ENCODE data around the gene GUCA2A.

The GUCA2A gene

DNA sequence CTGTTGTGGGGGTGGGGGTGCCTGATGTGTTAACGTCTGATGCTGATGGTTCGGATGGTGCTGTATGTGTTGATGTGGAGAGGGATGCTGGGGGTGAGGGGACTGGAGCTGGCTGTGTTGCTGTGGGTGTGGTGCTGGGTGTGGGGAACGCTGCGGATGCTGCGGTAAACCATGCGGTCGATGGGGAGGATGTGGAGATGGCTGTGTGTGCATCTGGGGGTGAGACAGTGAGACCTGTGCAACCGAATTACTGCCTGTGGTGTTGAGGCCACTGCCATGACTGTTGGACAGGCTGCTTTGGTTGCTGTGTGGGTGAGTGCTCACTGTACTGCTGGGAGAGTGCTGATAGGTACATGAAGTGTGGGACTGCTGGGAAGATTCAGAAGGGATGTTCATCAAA lies 26.8 kb upstream of the GUCA2A start:
- Histone ChIP-seq H3K4me1 (ENCODE audit: control insufficient read depth, insufficient read depth, low read length) (no peaks in the 10 kb centered on the region), H3K4me3 (ENCODE audit: low read depth, low read length) (no peak overlapping the region), H3K27ac (ENCODE audit: low read depth, low read length) (no peak overlapping the region), H3K36me3 (ENCODE audit: control insufficient read depth, insufficient read depth, low read length) (peaks cover 61% of the 10 kb centered on the region), H3K27me3 (ENCODE audit: control insufficient read depth, insufficient read depth, low read length) (no peaks in the 10 kb centered on the region), H3K9me3 (ENCODE audit: control insufficient read depth, insufficient read depth, low read depth, low read length) (no peaks in the 10 kb centered on the region), H3K9ac (ENCODE audit: low read length) (no peak overlapping the region)

DNA sequence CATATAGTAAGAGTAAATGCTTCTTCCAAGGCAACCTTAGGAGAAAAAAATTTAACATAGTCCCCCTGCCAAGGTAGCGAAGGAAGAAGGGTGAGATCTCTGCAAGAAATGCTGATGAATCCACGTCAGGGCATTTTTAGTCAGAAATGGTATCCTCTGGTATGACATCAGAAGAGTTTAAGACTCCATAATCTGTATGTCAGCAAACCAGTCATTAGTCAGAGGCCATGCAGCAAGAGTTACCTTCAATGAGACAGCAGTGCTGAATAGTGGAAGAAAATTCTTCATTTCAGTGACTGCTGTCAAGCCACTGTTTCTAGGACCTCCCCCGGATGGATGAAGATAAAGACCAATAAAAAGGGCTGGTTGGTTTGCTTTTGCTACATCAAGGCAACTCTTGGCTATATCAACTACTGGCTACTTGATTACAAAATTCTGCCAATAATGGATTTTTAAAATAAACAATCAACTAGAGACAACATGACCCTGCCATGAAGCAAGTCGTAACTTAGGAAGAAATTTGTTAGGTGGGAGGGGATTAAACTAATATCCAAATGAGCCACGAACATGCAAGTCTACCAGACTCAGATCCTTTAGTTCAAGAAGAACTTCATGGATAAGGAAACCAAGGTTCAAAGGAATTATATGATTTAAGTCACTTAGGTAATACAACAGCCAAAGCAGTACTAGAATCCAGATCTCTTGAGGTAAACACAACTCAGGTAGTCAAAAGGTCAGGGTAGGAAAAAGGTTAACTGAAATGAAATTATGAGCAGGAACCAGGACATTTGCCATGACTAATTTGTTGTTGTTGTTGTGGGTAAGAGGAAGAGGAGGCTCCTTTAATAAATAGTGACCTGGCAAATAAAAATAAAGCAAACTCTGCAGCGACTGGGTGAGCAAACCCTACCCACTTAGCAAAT lies 25.6 kb upstream of the GUCA2A start:
- Histone ChIP-seq H3K27ac (ENCODE audit: low read depth, low read length) (no peak overlapping the region), H3K4me3 (ENCODE audit: low read depth, low read length) (no peak overlapping the region), H3K9ac (ENCODE audit: low read length) (no peak overlapping the region), H3K36me3 (ENCODE audit: control insufficient read depth, insufficient read depth, low read length) (peaks cover 52% of the 10 kb centered on the region), H3K9me3 (ENCODE audit: control insufficient read depth, insufficient read depth, low read depth, low read length) (no peaks in the 10 kb centered on the region), H3K27me3 (ENCODE audit: control insufficient read depth, insufficient read depth, low read length) (no peaks in the 10 kb centered on the region), H3K4me1 (ENCODE audit: control insufficient read depth, insufficient read depth, low read length) (no peaks in the 10 kb centered on the region)

DNA sequence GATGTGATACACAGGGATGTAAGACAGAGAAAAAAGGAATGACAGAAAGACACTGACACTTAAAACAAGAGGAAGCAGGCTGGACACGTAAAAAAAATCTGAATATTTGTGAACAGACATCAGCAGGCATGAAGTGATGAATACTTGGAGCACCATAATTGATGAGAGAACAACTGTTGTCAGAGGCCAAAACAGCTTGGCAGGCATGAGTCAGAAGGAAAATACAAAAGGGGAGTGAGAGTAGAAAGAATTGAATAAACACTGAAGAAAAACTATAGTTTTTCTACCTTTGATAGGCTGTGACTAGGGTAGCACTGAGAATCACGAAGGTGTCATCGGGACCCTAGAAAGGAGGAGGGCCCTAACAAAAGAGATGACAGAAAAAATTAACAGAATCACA lies 21.6 kb upstream of the GUCA2A start:
- H3K36me3 ChIP-seq (ENCODE audit: control insufficient read depth, insufficient read depth, low read length): peaks cover 38% of the 10 kb centered on the region
- no peaks in the 10 kb centered on the region for H3K27me3 ChIP-seq (ENCODE audit: control insufficient read depth, insufficient read depth, low read length)
- H3K4me1 ChIP-seq (ENCODE audit: control insufficient read depth, insufficient read depth, low read length): no peaks in the 10 kb centered on the region
- no peak overlapping the region for H3K9ac ChIP-seq (ENCODE audit: low read length)
- no peak overlapping the region for H3K4me3 ChIP-seq (ENCODE audit: low read depth, low read length)
- no peak overlapping the region for H3K27ac ChIP-seq (ENCODE audit: low read depth, low read length)
- no peaks in the 10 kb centered on the region for H3K9me3 ChIP-seq (ENCODE audit: control insufficient read depth, insufficient read depth, low read depth, low read length)

DNA sequence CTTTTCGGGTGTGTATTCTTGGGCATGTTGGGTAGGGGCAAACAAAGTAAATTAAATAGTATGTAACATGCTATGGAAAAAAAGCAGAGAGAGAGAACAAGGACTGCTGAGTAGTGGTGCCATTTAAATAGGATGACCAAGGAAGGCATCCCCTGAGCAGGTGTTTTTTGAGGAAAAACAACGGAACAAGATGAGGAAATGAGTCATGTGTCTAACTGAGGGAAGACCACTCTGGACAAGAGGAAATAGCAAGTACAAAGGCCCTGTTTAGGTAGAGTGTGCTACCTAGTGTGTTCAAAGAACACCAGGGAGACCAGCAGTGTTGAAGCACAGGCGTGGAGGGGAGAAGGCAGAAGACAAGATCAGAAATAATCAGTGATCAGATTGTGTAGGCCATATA lies 20.1 kb upstream of the GUCA2A start:
- Histone ChIP-seq H3K9me3 (ENCODE audit: control insufficient read depth, insufficient read depth, low read depth, low read length) (no peaks in the 10 kb centered on the region), H3K27ac (ENCODE audit: low read depth, low read length) (no peak overlapping the region), H3K27me3 (ENCODE audit: control insufficient read depth, insufficient read depth, low read length) (no peaks in the 10 kb centered on the region), H3K4me1 (ENCODE audit: control insufficient read depth, insufficient read depth, low read length) (no peaks in the 10 kb centered on the region), H3K4me3 (ENCODE audit: low read depth, low read length) (no peak overlapping the region), H3K36me3 (ENCODE audit: control insufficient read depth, insufficient read depth, low read length) (peaks cover 38% of the 10 kb centered on the region), H3K9ac (ENCODE audit: low read length) (no peak overlapping the region)

DNA sequence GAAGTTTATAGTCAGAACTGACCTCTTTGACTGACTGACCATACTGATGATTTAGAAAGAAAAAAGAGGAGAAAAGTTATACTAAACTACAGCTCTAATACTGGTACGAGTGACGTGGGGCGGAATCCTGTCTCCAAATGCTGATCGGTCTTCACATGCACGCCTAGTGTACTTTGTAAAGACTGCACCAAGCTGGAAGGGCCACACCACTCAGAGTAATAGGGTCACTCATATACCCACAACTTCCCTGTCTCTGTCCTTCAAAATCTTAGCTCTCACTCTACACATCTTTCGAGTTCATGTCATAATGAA lies 19.4 kb upstream of the GUCA2A start:
- Histone ChIP-seq H3K27me3 (ENCODE audit: control insufficient read depth, insufficient read depth, low read length) (no peaks in the 10 kb centered on the region), H3K4me1 (ENCODE audit: control insufficient read depth, insufficient read depth, low read length) (no peaks in the 10 kb centered on the region), H3K36me3 (ENCODE audit: control insufficient read depth, insufficient read depth, low read length) (peaks cover 37% of the 10 kb centered on the region), H3K9me3 (ENCODE audit: control insufficient read depth, insufficient read depth, low read depth, low read length) (no peaks in the 10 kb centered on the region), H3K27ac (ENCODE audit: low read depth, low read length) (no peak overlapping the region), H3K9ac (ENCODE audit: low read length) (no peak overlapping the region), H3K4me3 (ENCODE audit: low read depth, low read length) (no peak overlapping the region)

DNA sequence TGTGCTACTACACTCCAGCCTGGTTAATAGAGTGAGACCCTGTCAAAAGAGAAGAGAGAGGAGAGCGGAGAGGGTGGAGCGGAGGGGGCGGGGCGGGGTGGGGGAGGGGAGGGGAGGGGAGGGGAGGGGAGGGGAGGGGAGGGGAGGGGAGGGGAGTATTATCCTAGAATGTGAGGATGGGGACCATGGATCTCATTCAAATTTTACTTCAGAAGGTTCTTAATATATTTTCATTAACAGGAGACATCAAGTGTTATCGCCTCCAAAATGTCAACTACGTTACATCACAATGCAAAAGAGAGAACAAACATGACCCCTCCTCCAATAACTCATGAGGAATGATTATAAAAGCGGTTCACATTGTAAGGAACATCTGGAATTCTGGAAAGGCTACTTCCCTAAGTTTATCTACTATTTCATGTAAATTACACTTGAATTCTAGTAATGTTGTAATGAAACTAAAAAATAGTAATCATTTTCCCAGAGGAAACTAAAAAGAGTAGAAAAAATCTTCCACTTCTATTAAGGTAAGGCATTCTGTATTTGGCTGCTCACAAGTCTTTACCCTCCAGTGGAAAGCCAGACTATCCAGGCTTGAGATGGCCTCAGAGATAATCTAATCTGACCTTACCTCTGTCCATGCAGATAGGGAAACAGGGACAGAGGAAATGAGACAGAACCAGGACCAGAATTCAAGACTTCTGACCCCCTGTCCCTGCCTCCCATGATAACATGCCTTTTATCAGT lies 18.8 kb upstream of the GUCA2A start:
- Histone ChIP-seq H3K4me1 (ENCODE audit: control insufficient read depth, insufficient read depth, low read length) (no peaks in the 10 kb centered on the region), H3K9ac (ENCODE audit: low read length) (no peak overlapping the region), H3K27ac (ENCODE audit: low read depth, low read length) (no peak overlapping the region), H3K27me3 (ENCODE audit: control insufficient read depth, insufficient read depth, low read length) (no peaks in the 10 kb centered on the region), H3K4me3 (ENCODE audit: low read depth, low read length) (no peak overlapping the region), H3K9me3 (ENCODE audit: control insufficient read depth, insufficient read depth, low read depth, low read length) (no peaks in the 10 kb centered on the region), H3K36me3 (ENCODE audit: control insufficient read depth, insufficient read depth, low read length) (peaks cover 32% of the 10 kb centered on the region)

DNA sequence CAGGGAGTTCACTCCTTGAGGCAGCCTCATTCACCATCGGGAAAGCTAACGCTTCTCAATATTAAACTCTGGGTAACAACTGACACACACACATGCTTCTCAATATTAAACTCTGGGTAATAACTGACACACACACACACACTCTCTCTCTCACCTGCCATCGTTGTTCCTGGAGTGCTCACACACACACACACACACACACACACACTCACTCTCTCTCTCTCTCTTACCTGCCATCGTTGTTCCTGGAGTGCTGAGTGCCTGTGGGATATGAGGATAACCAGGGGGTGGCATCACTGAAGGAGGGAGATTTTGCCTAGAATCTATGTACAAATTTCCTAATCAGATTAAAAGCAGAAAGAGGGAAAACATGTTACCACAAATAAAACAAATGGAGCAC lies 17.1 kb upstream of the GUCA2A start:
- Histone ChIP-seq H3K36me3 (ENCODE audit: control insufficient read depth, insufficient read depth, low read length) (peaks cover 22% of the 10 kb centered on the region), H3K9ac (ENCODE audit: low read length) (no peak overlapping the region), H3K9me3 (ENCODE audit: control insufficient read depth, insufficient read depth, low read depth, low read length) (no peaks in the 10 kb centered on the region), H3K27me3 (ENCODE audit: control insufficient read depth, insufficient read depth, low read length) (no peaks in the 10 kb centered on the region), H3K27ac (ENCODE audit: low read depth, low read length) (no peak overlapping the region), H3K4me3 (ENCODE audit: low read depth, low read length) (no peak overlapping the region), H3K4me1 (ENCODE audit: control insufficient read depth, insufficient read depth, low read length) (no peaks in the 10 kb centered on the region)

DNA sequence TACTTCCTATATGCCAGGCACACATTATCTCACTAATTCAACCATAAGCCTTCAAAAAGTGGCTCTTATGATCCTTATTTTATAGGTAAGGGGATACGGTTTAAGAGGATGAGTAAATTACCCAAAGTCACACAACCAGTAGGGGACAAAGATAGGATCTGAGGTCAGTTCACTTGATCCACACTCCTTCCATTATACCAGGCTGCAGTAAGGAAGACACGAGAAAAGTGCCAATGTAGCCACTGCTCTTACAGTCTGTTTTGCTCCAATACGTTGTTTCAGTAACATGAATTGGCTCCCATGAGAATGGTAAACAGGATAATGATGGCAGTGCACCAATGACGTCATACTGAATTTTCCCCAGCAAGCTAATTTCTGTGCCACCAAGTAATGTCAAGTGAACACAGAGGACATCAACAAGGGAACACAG lies 15.4 kb upstream of the GUCA2A start:
- no peak overlapping the region for H3K27ac ChIP-seq (ENCODE audit: low read depth, low read length)
- no peak overlapping the region for H3K4me3 ChIP-seq (ENCODE audit: low read depth, low read length)
- no peaks in the 10 kb centered on the region for H3K9me3 ChIP-seq (ENCODE audit: control insufficient read depth, insufficient read depth, low read depth, low read length)
- H3K4me1 ChIP-seq (ENCODE audit: control insufficient read depth, insufficient read depth, low read length): no peaks in the 10 kb centered on the region
- H3K27me3 ChIP-seq (ENCODE audit: control insufficient read depth, insufficient read depth, low read length): no peaks in the 10 kb centered on the region
- peaks cover 20% of the 10 kb centered on the region for H3K36me3 ChIP-seq (ENCODE audit: control insufficient read depth, insufficient read depth, low read length)
- no peak overlapping the region for H3K9ac ChIP-seq (ENCODE audit: low read length)

DNA sequence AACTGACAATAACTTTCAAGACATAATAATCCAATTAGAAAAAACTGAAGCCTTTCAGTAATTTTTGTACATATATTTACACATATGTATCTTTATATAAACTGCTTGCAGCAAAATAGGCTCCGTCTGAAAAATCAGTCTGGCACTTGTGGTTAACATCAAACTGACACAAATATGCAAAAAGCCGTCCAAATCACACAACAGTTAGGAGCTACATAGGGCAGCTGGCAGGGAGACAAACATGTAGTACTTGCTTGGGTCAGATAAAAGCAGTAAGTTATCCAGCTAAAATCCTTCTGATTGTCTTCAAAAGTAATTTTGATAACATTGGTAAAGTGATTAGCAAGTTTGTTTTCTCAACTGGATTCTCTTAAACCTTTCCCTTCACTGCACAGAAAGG lies 14.7 kb upstream of the GUCA2A start:
- Histone ChIP-seq H3K27ac (ENCODE audit: low read depth, low read length) (no peak overlapping the region), H3K9ac (ENCODE audit: low read length) (no peak overlapping the region), H3K4me3 (ENCODE audit: low read depth, low read length) (no peak overlapping the region)

DNA sequence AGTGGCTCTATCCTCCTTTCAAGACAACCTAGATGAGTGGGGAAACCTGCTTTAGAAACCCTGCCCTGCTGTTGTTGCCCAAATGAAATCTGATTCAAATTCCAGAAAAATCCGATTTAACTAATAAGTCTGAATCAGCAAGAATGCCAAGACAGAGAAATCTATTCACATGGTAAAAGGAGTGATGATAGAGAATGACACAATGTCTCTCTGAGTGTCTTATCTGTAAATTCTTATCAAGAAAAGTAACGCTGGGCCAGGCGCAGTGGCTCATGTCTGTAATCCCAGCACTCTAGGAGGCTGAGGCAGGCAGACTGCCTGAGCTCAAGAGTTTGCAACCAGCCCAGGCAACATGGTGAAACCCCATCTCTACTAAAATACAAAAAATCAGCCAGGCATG lies 13.7 kb upstream of the GUCA2A start:
- H3K36me3 ChIP-seq (ENCODE audit: control insufficient read depth, insufficient read depth, low read length): peaks cover 16% of the 10 kb centered on the region

More for the DNA sequence above, 14.7 kb upstream of the GUCA2A start:
- Histone ChIP-seq H3K36me3 (ENCODE audit: control insufficient read depth, insufficient read depth, low read length) (peaks cover 20% of the 10 kb centered on the region), H3K4me1 (ENCODE audit: control insufficient read depth, insufficient read depth, low read length) (no peaks in the 10 kb centered on the region), H3K27me3 (ENCODE audit: control insufficient read depth, insufficient read depth, low read length) (no peaks in the 10 kb centered on the region), H3K9me3 (ENCODE audit: control insufficient read depth, insufficient read depth, low read depth, low read length) (no peaks in the 10 kb centered on the region)

DNA sequence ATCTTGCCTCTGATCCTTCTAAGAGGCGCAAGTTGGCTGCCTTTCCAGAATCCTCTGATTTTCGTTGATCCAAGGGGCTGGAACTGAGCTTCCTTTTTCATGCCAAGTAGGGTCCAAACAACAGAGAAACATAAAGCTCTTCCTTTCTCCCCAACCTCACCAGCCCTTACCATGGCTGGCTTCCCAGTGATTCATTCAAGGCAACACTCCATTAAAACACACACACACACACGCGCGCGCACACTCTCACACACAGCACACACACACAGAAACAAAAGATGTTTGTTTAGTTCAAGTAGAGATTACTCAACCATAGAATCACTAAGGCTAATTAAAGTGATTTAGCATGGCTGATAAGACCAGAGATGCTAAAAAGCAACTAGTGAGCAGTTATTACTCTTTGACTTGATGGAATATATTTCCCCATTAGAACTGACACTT lies 13.0 kb upstream of the GUCA2A start:
- no peak overlapping the region for H3K27ac ChIP-seq (ENCODE audit: low read depth, low read length)
- no peaks in the 10 kb centered on the region for H3K9me3 ChIP-seq (ENCODE audit: control insufficient read depth, insufficient read depth, low read depth, low read length)
- no peaks in the 10 kb centered on the region; the same call in 1 of the 2 replicates for H3K4me1 ChIP-seq (ENCODE audit: control insufficient read depth, insufficient read depth, low read length)
- H3K9ac ChIP-seq (ENCODE audit: low read length): no peak overlapping the region
- H3K4me3 ChIP-seq (ENCODE audit: low read depth, low read length): no peak overlapping the region
- no peaks in the 10 kb centered on the region for H3K27me3 ChIP-seq (ENCODE audit: control insufficient read depth, insufficient read depth, low read length)
- peaks cover 16% of the 10 kb centered on the region for H3K36me3 ChIP-seq (ENCODE audit: control insufficient read depth, insufficient read depth, low read length)

More for the DNA sequence above, 13.7 kb upstream of the GUCA2A start:
- no peaks in the 10 kb centered on the region for H3K9me3 ChIP-seq (ENCODE audit: control insufficient read depth, insufficient read depth, low read depth, low read length)
- no peaks in the 10 kb centered on the region for H3K27me3 ChIP-seq (ENCODE audit: control insufficient read depth, insufficient read depth, low read length)
- H3K9ac ChIP-seq (ENCODE audit: low read length): no peak overlapping the region
- H3K27ac ChIP-seq (ENCODE audit: low read depth, low read length): no peak overlapping the region
- H3K4me1 ChIP-seq (ENCODE audit: control insufficient read depth, insufficient read depth, low read length): no peaks in the 10 kb centered on the region
- H3K4me3 ChIP-seq (ENCODE audit: low read depth, low read length): no peak overlapping the region

Measured in HUES6 (cell line).